HG03066 (cell line): ENCODE measurements around the gene IDH1.
"Not testable (repeated sequence)": the region's sequence is repeated elsewhere in the genome, so short reads cannot be mapped to it uniquely, and the experiment has no call there.

Experiments
- ATAC-seq: cut with Tn5 transposase; IDR thresholded peaks from one replicate; pipeline ENCODE4 v1.9.1; 2021; ENCODE audit warnings: low read depth; ENCODE audit not compliant: unreplicated experiment

Gene IDH1

DNA sequence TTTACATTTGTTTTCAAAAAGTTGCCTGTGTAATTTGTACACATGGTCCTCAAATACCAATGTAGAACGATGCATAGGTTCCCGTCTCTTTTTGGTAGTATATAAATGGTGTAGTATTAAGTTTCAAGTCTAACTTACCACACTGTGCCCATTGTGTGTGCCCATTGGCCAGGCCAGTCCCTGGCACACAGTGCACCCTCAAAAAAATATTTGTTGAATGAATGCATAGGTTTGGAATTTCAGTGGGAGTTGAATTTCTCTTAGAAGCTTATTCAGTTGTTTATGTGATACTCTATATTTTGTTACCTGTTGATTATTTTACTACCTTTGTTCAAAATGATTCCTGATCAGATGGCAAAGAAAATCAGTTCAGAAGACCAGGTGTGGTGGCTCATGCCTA is 30.1 kb downstream of the IDH1 start:
- ATAC-seq, result no peak

DNA sequence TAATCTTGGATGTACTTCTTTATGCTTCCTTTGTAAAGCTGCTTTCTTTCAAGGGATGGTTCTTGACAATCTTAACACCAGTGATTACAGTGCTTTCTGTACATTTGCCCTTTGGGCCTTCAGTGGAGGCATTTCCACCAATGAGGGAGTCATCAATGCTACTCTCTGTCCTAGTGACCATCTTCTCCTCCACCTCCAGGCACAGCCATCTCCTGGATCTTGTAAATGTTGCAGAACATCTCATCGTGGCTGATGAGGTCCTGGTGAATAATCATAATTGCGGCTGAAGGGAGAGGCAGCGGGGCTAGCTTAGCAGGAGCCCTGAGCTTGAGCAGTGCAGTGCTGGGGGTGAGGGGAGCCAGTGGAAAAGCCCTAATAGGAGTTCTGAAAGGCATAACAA is 32.5 kb downstream of the IDH1 start:
- no peak for ATAC-seq

DNA sequence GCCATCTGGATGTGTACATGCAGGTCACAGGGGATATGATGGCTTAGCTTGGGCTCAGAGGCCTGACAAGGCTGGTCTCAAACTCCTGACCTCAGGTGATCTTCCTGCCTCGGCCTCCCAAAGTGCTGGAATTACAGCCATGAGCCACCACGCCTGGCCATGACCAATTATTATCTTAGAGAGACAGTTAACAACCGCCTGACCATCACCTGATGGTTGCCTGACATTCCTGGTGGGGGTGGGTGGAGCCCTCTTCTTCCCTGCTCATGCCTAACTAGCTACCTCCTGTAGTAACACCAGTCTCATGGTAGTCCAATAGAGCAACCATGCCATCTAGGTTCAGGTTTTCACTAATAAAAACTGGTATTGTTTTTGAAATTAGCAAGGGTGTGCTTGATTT is 33.0 kb downstream of the IDH1 start:
- ATAC-seq, result not testable (repeated sequence)

DNA sequence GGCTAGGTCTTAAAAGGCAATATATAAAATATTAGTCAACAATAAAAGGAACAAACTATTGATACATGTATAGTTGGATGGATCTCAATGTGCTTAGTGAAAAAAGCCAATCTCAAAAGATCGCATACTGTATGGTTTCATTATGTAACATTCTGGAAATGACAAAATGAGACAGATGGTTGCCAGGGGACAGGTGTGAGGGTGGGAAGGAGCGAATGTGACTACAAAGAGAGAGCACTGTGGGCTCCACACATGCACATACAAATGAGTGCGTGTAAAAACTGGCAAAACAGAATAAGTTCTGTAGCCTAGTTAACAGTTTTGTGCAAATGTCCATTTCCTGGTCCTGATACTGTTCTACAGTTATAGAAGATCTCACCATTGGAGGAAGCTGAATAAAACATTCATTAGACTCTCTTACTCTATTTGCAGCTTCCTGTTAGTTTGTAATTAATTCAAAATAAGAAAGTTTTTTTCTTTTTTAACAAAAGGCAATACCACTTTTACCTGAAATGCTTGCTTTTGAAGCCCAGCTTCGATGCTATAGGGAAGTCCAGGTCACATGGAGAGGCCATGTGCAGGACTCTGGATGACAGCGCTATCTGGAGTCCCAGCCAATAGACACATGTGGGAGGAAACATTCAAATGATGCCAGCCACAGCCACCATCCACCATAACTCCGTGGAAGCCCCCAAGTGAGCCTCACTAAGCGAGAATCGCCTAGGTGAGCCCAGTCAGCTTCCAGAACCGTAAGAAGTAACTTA is 44.0 kb downstream of the IDH1 start:
- no peak for ATAC-seq

DNA sequence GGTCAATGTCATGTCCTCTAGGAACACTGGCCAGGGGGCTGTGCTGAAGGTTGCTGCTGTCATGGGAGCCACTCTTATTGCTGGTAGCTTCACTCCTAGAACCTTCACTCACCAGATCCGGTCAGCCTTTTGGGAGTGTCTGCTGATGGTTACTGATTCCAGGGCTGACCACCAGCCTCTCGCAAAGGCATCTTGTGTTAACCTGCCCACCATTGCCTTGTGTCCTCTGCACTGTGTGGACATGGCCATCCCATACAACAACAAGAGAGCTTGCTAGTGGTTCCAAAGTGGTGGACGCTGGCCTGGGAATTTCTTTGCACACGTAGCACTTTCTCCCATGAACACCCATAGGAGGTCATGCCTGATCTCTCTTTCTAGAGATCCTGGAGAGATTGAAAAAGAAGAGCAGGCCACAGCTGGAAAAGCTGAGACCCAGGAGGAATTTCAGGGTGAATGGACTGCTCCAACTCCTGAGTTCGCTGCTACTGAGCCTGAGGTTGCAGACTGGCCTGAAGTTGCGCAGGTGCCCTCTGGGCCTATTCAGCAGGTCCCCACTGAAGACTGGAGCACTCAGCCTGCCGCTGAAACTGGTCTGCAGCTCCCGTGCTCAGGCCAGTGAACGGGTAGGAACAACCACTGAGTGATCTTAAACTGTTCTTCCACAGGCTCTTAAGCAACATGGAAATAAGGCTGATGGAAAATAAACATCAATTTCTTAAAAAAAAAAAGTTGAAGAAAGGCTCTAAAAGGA is 46.4 kb downstream of the IDH1 start:
- ATAC-seq, result no peak

DNA sequence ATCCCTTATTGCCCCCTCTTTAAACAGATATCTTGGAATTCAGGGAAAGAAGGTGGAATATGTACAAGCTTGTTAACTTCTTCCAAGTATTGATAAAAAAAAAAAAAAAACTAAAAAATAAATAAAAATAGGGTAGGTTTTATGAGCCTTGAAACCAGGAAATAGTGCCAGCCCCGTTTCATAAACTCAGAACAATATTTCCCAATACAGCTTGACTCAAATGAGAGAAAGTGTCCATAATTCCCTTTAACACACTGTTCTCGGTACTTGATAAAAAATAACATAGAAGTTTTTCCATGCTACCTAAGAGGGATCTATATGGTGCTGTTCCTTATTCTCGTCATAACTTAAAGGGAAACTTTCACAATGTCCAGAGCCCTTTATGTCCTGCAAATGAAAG is 47.1 kb downstream of the IDH1 start:
- ATAC-seq, result no peak

- ATAC-seq, result no peak
Observed at GRCh38 chr2:208204166-208204565, 50.7 kb downstream of the IDH1 start.

- ATAC-seq, result no peak
Observed at GRCh38 chr2:208195531-208195930, 59.3 kb downstream of the IDH1 start.

DNA sequence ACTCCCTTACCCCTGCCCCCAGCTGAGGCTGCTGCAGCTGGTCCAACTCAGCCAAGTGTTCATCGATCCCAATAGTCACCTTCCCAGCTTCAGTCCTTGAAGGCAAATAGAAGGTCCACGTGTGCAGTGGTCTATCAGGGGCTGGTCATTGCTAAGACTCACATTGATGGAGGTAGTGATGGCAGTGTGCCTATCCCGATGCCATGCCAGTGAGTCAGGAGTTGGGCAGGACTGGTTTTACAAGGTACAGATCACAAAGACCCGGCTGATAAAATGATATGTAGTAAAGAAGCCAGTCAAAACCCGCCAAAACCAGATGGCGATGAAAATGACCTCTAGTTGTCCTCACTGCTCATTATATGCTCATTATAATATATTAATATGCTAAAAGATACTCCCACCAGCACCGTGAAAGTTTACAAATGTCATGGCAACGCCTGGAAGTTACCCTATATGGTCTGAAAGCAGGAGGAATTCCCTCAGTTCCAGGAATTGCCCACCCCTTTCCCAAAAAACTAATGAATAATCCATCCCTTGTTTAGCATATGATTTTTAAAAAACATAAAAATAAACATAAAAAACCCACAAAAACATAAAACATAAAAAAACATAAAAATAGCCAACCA is 62.1 kb downstream of the IDH1 start:
- ATAC-seq, result no peak

GRCh38 chr2:208189810-208190503 is 64.9 kb downstream of the IDH1 start, which contains the start of gene C2orf80:
TSS of gene C2orf80 (minus strand) at chr2:208190030. CDS start at chr2:208186986, 3,044 bp downstream.
- no peak for ATAC-seq

- no peak for ATAC-seq
Observed at GRCh38 chr2:208189069-208189809, 65.6 kb downstream of the IDH1 start.

- no peak for ATAC-seq
Observed at GRCh38 chr2:208186893-208187292, 68.0 kb downstream of the IDH1 start.

DNA sequence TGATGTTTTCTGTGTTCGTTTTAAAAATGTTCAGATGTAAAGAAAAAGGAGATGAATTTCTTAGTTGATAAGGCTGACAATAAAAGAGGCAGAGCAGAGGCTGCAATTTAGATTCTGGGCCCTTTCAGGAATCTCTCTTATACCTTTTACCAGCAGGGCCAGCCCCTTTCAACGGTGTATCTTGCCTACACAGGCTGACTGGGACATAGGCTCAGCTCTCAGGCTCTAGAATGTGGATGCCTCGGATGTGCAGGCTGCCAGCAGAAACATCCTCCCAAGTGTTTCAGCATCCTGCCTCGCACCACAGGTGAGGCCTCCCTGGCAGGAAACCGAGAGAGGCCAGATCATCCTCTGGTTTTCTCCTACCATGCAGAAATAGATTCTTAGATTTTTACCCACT is 68.4 kb downstream of the IDH1 start:
- no peak for ATAC-seq
